Measurements from ENCODE around the gene MRPL52.
A peak's percentile ranks its signal among the peaks of the same experiment; 100 is the strongest.

The MRPL52 gene

GRCh38 chr14:22824711-22825359 is 4.9 kb upstream of the MRPL52 start:
- TF ChIP-seq REST (IDR thresholded peaks at IDR 0.05; ENCODE audit: low read depth) (no peak), TEAD4 (IDR thresholded peaks at IDR 0.05) (no peak), EGR1 (IDR thresholded peaks at IDR 0.05) (no peak), YY1 (IDR thresholded peaks at IDR 0.05; ENCODE audit: low read depth) (no peak), USF1 (IDR thresholded peaks at IDR 0.05) (no peak), CEBPB (IDR thresholded peaks at IDR 0.05) (no peak), TCF12 (IDR thresholded peaks at IDR 0.05; ENCODE audit: low read depth) (no peak), TAF1 (IDR thresholded peaks at IDR 0.05; ENCODE audit: low read depth) (no peak), ZBTB7A (IDR thresholded peaks at IDR 0.05; ENCODE audit: low read depth) (no peak), EP300 (IDR thresholded peaks at IDR 0.05; ENCODE audit: borderline replicate concordance) (no peak), NFIC (IDR thresholded peaks at IDR 0.05) (no peak), RAD21 (IDR thresholded peaks at IDR 0.05; ENCODE audit: low read depth) (no peak), FOXM1 (IDR thresholded peaks at IDR 0.05; ENCODE audit: borderline replicate concordance, low read depth) (no peak), CREB1 (IDR thresholded peaks at IDR 0.05; ENCODE audit: low read depth) (no peak)
- TF ChIP-seq, protein P1, sequence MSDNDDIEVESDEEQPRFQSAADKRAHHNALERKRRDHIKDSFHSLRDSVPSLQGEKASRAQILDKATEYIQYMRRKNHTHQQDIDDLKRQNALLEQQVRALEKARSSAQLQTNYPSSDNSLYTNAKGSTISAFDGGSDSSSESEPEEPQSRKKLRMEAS (IDR thresholded peaks at IDR 0.05) = no peak

GRCh38 chr14:22830443-22831010 is 840 bp downstream of the MRPL52 start:
- TF ChIP-seq RAD21 (IDR thresholded peaks at IDR 0.05; ENCODE audit: low read depth) = no peak
- TF ChIP-seq TCF12 (IDR thresholded peaks at IDR 0.05; ENCODE audit: low read depth) = no peak
- TF ChIP-seq REST (IDR thresholded peaks at IDR 0.05; ENCODE audit: low read depth) = no peak
- TF ChIP-seq TAF1 (IDR thresholded peaks at IDR 0.05; ENCODE audit: low read depth) = no peak
- no peak for TF ChIP-seq USF1 (IDR thresholded peaks at IDR 0.05)
- no peak for TF ChIP-seq ZBTB7A (IDR thresholded peaks at IDR 0.05; ENCODE audit: low read depth)
- no peak for TF ChIP-seq NFIC (IDR thresholded peaks at IDR 0.05)

DNA sequence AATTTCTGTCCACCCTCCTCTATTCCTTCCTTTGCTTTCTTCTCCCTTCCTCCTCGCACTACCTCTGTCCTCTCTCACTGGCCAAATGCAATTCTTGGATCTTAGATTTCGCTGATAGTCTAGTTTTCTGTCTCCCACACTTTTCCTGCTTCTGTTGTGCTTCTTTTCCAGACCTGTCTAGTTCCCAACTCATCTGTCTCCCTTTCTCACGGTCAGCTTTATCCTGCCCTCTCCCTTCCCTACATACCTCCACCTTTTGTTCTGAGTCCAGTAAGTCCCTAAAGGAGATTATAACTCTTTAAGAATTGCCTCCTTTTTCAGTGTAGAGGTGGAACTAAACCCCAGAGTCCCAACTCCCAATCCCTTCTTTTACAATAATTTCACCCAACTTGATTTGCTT is 5.8 kb downstream of the MRPL52 start:
- TF ChIP-seq EP300 (IDR thresholded peaks at IDR 0.05; ENCODE audit: borderline replicate concordance) = no peak
- TF ChIP-seq CEBPB (IDR thresholded peaks at IDR 0.05) = no peak
- no peak for TF ChIP-seq EGR1 (IDR thresholded peaks at IDR 0.05)
- no peak for TF ChIP-seq RAD21 (IDR thresholded peaks at IDR 0.05; ENCODE audit: low read depth)
- no peak for TF ChIP-seq TCF12 (IDR thresholded peaks at IDR 0.05; ENCODE audit: low read depth)
- no peak for TF ChIP-seq CREB1 (IDR thresholded peaks at IDR 0.05; ENCODE audit: low read depth)
- TF ChIP-seq, protein P1 (IDR thresholded peaks at IDR 0.05) = no peak

DNA sequence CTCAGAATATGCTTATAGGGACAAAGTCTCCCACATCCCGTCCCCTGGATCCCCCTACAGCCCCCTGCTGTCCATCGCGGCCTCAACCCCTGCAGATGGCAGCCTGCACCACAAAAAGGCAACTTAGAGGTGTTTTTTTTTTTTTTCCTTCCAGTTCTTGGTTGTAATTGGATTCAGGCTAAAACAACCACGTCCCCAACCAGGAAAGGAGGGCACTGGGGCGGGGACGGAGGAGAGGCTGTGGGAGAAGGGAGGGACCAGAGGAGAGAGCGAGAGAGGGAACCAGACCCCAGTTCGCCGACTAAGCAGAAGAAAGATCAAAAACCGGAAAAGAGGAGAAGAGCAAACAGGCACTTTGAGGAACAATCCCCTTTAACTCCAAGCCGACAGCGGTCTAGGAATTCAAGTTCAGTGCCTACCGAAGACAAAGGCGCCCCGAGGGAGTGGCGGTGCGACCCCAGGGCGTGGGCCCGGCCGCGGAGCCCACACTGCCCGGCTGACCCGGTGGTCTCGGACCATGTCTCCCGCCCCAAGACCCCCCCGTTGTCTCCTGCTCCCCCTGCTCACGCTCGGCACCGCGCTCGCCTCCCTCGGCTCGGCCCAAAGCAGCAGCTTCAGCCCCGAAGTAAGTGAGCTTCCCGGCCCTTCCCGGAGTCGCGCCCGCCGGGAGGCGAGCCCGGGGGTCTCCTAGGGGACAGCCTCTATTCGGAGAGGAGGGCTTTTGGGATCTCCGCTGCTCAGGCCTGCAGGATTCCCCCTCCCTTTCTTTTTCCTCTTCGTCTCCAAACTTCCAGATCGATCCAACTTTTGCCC is 6.8 kb downstream of the MRPL52 start, which contains the start of gene MMP14:
Gene MMP14, plus strand, starts transcription at position 285 of the 813 bp plus-strand sequence. Its CDS starts 233 bp downstream, at position 518.
- TF ChIP-seq ZBTB7A (IDR thresholded peaks at IDR 0.05; ENCODE audit: low read depth) (peak; percentile 79), RAD21 (IDR thresholded peaks at IDR 0.05; ENCODE audit: low read depth) (no peak), TAF1 (IDR thresholded peaks at IDR 0.05; ENCODE audit: low read depth) (0 out of 2 replicates have a peak, but pooled peaks have one; percentile 5)

DNA sequence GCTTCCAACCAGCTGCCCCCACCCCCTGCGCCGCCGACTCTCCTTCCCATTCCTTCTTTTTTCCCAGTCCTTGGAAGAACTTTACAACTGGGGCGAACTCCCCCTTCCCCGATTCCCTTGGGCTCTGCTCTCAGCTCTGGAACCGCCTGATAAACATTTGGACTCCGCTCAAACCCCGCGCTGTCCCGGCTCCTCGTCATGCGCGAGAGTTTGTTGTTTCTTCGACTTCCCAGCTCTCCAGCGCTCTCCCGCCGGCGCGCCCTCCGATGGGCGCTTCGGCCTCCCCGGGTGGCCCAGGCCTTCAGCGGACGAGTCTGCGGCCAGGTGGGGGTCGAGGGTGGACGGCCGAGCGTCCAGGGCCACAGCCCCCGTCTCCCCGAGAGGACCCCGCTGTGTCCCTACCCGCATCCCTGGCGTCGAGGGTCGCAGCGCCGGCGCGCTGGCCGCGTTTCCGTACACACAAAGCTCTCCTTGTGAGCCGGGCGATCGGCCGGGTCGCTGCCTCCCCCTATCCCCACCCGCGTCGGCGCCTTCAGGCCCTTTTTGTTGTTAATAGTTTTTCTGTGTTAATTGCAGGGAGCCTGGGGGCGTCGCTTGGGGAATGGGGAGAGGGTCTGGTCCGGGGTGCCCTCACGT is 7.5 kb downstream of the MRPL52 start:
- TF ChIP-seq, protein P1 (IDR thresholded peaks at IDR 0.05) = 0 out of 2 replicates have a peak, but pooled peaks have one; percentile 23
- no peak for TF ChIP-seq YY1 (IDR thresholded peaks at IDR 0.05; ENCODE audit: low read depth)
- TF ChIP-seq CREB1 (IDR thresholded peaks at IDR 0.05; ENCODE audit: low read depth) = no peak
- no peak for TF ChIP-seq USF1 (IDR thresholded peaks at IDR 0.05)
- no peak for TF ChIP-seq CEBPB (IDR thresholded peaks at IDR 0.05)
- no peak for TF ChIP-seq REST (IDR thresholded peaks at IDR 0.05; ENCODE audit: low read depth)
- no peak for TF ChIP-seq NFIC (IDR thresholded peaks at IDR 0.05)
- peak; percentile 24; the same call in 1 of the 2 replicates for TF ChIP-seq TAF1 (IDR thresholded peaks at IDR 0.05; ENCODE audit: low read depth)
- TF ChIP-seq RAD21 (IDR thresholded peaks at IDR 0.05; ENCODE audit: low read depth) = no peak
- no peak for TF ChIP-seq EP300 (IDR thresholded peaks at IDR 0.05; ENCODE audit: borderline replicate concordance)
- TF ChIP-seq TEAD4 (IDR thresholded peaks at IDR 0.05) = no peak
- no peak for TF ChIP-seq FOXM1 (IDR thresholded peaks at IDR 0.05; ENCODE audit: borderline replicate concordance, low read depth)
- TF ChIP-seq EGR1 (IDR thresholded peaks at IDR 0.05) = no peak
- TF ChIP-seq TCF12 (IDR thresholded peaks at IDR 0.05; ENCODE audit: low read depth) = 0 out of 2 replicates have a peak, but pooled peaks have one; percentile 29
- TF ChIP-seq ZBTB7A (IDR thresholded peaks at IDR 0.05; ENCODE audit: low read depth) = peak; percentile 63
